NOMO-1 treated with dmso at 0.1 percent for 144 hours (cell line): Measurements from ENCODE around the gene TAS2R13.

ENCODE experiments used
- DNase-seq: peaks from one replicate; lab custom pipeline; 2025; ENCODE audit not compliant: unreplicated experiment; lab: John Stamatoyannopoulos, UW

TAS2R13 gene

DNA sequence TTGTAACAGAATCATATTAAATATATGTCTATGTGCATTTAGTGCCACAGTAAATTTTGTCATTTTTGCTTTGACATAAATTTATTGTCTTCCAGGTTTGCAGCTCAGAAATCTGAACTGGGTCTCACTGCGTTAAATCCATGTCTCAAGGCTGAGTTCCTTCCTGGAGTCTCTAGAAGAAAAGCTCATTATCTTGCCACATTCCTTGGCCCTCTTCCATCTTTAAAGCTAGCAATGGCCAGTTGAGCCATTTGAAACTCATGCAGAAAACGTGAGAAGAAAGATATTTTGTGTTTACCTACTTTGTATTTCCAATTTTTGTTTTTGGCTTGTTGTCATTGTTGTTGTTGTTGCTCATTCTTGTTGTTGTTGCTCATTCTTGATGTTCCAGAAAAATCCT is 36.0 kb downstream of the TAS2R13 start:
- DNase-seq = no peak

DNA sequence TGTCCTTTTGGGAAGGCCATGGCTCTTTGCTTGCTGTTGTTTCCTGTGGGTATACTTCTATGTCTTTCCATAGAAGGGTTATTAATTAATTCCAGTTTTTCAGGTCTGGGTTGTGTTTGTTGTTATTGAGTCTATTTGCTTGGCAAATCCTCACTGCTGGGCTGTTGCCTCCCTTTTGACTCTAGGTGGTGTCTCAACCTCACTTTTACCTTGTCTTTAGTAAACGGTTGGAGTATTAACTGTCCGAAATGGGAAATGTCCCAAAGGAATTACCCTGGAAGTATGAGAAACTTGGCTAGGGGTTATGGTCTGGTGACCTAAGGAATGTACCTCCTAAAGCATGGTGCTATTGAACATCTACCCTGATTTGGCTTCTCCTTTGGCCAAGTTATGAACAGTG is 42.0 kb downstream of the TAS2R13 start:
- no peak for DNase-seq

DNA sequence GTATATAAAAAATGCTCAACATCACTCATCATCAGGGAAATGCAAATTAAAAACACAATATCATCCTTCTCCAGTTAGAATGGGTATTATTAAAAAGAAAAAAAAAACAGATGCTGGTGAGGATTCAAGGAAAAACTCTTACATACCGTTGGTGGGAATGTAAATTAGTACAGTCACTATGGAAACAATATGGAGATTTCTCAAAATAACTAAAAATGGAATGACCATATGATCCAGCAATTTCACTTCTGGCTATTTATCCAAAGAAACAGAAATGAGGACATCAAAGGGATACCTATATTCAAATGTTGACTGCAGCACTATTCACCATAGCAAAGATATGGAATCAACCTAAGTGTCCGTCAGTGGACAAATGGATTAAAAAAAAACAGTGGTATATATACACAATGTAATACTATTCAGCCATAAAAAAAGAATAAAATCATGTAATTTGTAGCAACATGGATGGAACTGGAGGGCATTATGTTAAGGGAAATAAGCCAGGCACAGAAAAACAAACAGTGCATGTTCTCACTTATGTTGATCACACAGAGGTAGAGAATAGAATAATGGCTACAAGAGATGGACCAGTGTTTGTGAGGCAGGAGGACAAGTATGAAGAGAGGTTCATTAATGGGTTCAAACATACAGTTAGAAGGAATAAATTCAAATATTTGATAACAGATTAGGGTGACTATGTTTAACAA is 45.7 kb downstream of the TAS2R13 start:
- no peak for DNase-seq

DNA sequence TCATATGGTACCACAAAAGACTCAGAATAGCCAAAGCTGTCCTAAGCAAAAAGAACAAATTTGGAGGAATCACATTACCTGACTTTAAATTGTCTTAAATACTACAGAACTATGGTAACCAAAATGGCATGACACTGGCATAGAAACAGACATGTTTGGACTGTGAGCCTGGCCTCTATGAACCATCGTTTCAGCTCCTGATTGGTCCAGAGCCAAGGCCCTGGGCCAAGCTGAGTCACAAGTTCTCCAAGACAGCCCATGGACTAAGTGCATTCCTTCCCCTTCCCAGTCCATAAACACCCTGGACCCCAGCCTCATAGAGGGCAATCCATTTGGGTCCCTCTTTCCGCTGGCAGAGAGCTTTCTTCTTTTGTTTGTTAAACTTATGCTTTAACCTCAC is 48.0 kb downstream of the TAS2R13 start:
- DNase-seq = no peak
